Activated CD4-positive, alpha-beta memory T cell treated with anti-CD3 and anti-CD28 coated beads, Interleukin-2, amount 10 ng/mL, durations not matched to agents 7 days and 5 days (primary cell): Measurements from ENCODE around the gene RAB5B. TPM values are rescaled to one million over a fixed set of nuclear protein-coding genes. Genes with fewer than 3 reads are reported as not detected.
"Not testable (repeated sequence)": the region's sequence is repeated elsewhere in the genome, so short reads cannot be mapped to it uniquely, and the experiment has no call there.

Source experiments
- CTCF ChIA-PET: fragments of 350-600 bp; sonication (Branson Sonifier 250); formaldehyde crosslinking; loops from one replicate; lab custom pipeline; 2021; ENCODE audit warnings: antibody characterized with exemption, inconsistent platforms; lab: Charles Lee
- POLR2A ChIA-PET: fragments of 350-600 bp; sonication (Branson Sonifier 250); formaldehyde crosslinking; loops from one replicate; lab custom pipeline; 2021; ENCODE audit warnings: antibody characterized with exemption; lab: Charles Lee
- DNase-seq: peaks from one replicate; pipeline ENCODE4 v3.0.0-alpha.2; 2020
- H3K27ac Mint-ChIP-seq: one replicate; pipeline ENCODE4 v1.8.0; 2021; ENCODE audit warnings: mild to moderate bottlenecking, mixed read lengths
- H3K27me3 Mint-ChIP-seq: one replicate; pipeline ENCODE4 v1.8.0; 2021; ENCODE audit warnings: mixed read lengths
- H3K36me3 Mint-ChIP-seq: one replicate; pipeline ENCODE4 v1.8.0; 2021; ENCODE audit warnings: low read depth, mixed read lengths
- H3K4me1 Mint-ChIP-seq: one replicate; pipeline ENCODE4 v1.8.0; 2021; ENCODE audit warnings: mixed read lengths
- H3K4me3 Mint-ChIP-seq: one replicate; pipeline ENCODE4 v1.8.0; 2021; ENCODE audit warnings: mild to moderate bottlenecking, mixed read lengths
- H3K9me3 Mint-ChIP-seq: one replicate; pipeline ENCODE4 v1.8.0; 2021; ENCODE audit warnings: mixed read lengths
- total RNA-seq, 2 experiments: library from RNA; stranded (reverse); gene quantifications; one replicate each; pipeline ENCODE4 v1.2.3, GENCODE V29; 2021

RAB5B gene
- total RNA-seq, 2 experiments from 2014 or later = 70.1 to 71.5 TPM

DNA sequence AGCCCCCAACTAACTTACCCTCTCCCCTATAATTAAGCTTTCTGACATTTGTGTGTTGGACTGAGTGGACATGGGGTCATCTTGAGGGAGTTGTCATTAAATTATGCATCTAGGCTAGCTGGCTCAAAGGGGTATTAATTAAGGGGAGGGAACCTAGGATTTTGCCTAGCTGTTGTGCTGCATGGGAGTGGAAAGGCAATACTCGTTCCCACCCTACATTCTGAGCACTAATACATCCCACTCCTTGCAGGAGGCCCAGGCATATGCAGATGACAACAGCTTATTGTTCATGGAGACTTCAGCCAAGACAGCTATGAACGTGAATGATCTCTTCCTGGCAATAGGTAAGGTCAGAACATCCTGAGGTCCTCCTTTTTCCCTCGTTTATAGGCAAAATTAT, 17.2 kb downstream of the RAB5B start:
- Mint-ChIP-seq H3K36me3 (peaks cover 58% of the 10 kb centered on the region), H3K4me3 (no peak overlapping the region), H3K27me3 (no peaks in the 10 kb centered on the region), H3K9me3 (no peaks in the 10 kb centered on the region), H3K27ac (no peak overlapping the region), H3K4me1 (peaks cover 5% of the 10 kb centered on the region)
- POLR2A ChIA-PET = interaction anchor here (2.3 kb wide), 1 partner anchor 17 kb away, joined by 7 read pairs; the partner anchor contains the start of gene RAB5B
- CTCF ChIA-PET = interaction anchor here (1.2 to 3.4 kb wide), 3 partner anchors 17 to 56 kb away, joined by 4 to 14 read pairs (median 5); partner anchors contain the start of gene RAB5B
- DNase-seq = no peak

DNA sequence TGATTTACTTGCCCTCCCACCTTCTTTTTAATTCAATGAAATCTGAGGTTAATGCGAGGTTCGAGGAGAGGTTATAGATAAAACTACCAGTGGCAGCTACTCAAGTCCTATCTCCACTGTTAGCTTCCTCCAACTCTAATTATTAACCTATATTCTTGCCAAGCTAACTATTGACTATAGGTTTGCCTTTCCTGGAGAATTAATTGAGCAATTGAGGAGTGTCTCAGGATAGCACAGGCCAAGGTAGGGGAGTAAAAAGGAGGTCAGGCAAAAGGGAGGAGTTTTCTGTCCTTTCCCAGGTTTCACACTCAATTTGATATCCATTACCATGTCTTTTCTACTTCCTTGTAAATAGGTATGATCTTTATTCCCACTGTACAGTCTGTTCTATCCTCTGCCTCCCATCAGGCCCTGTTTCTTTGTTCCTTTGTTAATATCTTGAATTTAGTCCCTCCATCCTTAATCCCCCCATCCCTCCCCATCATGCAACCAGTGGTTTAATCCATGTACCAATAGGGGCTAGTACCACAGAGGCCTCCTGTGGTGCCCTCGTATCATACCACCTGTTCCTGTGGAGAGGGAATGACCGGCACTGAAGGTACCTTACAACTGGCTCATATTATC, 19.5 kb downstream of the RAB5B start:
- H3K27ac Mint-ChIP-seq = no peak overlapping the region
- POLR2A ChIA-PET = interaction anchor here (1.0 to 2.3 kb wide), 3 partner anchors 9 to 20 kb away, joined by 3 to 7 read pairs (median 3); partner anchors contain the start of gene RAB5B

DNA sequence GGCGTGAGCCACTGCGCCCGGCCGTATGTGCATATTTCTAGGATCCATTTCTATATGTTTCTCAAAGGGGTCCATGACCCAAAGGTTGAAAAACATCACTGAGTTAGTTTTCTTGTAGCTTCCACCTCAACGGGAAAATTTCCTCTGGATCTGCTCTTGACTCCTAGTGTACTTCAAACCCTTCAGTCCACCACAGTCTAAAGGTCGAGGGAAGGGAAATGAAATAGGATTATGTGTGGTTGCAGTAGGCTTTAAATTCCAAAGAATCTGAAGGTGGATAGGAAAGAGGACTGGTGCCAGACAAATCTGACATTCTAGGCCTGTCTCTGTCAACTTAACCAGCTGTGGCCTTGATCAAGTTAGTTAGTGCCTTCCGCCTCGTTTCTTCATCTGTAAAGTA, 21.5 kb downstream of the RAB5B start:
- peaks cover 44% of the 10 kb centered on the region for H3K36me3 Mint-ChIP-seq
- H3K27me3 Mint-ChIP-seq = no peaks in the 10 kb centered on the region
- peaks cover 38% of the 10 kb centered on the region for H3K4me1 Mint-ChIP-seq
- ChIA-PET POLR2A (interaction anchor here (0.9 to 2.5 kb wide), 9 partner anchors 9 to 122 kb away, joined by 3 to 17 read pairs (median 7); partner anchors contain the start of genes IKZF4, RAB5B and ZC3H10), CTCF (interaction anchor here (0.6 to 5.6 kb wide), 35 partner anchors 9 to 1282 kb away, joined by 3 to 98 read pairs (median 6); partner anchors contain the start of genes BLOC1S1, IKZF4, ORMDL2 and PA2G4)
- no peaks in the 10 kb centered on the region for H3K9me3 Mint-ChIP-seq
- no peak for DNase-seq
- H3K27ac Mint-ChIP-seq = no peak overlapping the region
- H3K4me3 Mint-ChIP-seq = no peak overlapping the region

More for the DNA sequence above, 19.5 kb downstream of the RAB5B start:
- Mint-ChIP-seq H3K27me3 (no peaks in the 10 kb centered on the region), H3K9me3 (no peaks in the 10 kb centered on the region), H3K4me1 (peaks cover 26% of the 10 kb centered on the region), H3K4me3 (no peak overlapping the region), H3K36me3 (peaks cover 52% of the 10 kb centered on the region)
- CTCF ChIA-PET = interaction anchor here (0.9 to 4.3 kb wide), 6 partner anchors 8 to 46 kb away, joined by 3 to 61 read pairs (median 6); partner anchors contain the start of gene RAB5B
- no peak for DNase-seq

DNA sequence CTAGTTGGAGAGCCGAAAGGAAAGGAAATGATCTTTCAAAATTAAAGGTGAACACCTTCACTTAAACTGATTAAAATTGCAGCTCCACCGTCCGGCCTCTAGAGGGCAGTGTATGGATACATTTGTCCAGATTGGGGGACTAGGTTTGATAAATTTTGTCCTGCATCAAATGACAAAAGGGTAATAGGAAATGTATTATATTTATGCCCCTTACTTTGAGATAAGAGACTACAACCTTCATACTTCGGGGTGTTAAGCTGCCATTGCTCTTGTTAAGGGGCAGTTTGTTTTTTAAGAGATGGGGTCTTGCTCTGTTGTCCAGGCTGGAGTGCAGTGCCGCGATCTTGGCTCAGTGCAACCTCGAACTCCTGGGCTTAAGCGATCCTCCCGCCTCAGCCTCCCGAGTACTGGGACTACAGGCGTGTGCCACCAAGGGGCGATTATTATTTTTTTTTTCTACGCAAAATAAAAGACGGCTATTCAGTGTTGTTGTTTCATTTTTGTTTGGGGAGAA, 22.4 kb downstream of the RAB5B start:
- H3K9me3 Mint-ChIP-seq = no peaks in the 10 kb centered on the region
- no peak overlapping the region for H3K27ac Mint-ChIP-seq
- H3K36me3 Mint-ChIP-seq = peaks cover 35% of the 10 kb centered on the region
- H3K27me3 Mint-ChIP-seq = no peaks in the 10 kb centered on the region
- ChIA-PET POLR2A (interaction anchor here (0.6 to 2.5 kb wide), 16 partner anchors 10 to 258 kb away, joined by 3 to 17 read pairs (median 4); partner anchors contain the start of genes IKZF4, RAB5B and ZC3H10), CTCF (interaction anchor here (0.6 to 5.6 kb wide), 39 partner anchors 10 to 288 kb away, joined by 3 to 98 read pairs (median 5); partner anchors contain the start of genes BLOC1S1, IKZF4, ORMDL2 and PA2G4)
- peaks cover 38% of the 10 kb centered on the region for H3K4me1 Mint-ChIP-seq
- DNase-seq = peak; percentile 71
- peak overlapping the region; percentile 66 for H3K4me3 Mint-ChIP-seq

DNA sequence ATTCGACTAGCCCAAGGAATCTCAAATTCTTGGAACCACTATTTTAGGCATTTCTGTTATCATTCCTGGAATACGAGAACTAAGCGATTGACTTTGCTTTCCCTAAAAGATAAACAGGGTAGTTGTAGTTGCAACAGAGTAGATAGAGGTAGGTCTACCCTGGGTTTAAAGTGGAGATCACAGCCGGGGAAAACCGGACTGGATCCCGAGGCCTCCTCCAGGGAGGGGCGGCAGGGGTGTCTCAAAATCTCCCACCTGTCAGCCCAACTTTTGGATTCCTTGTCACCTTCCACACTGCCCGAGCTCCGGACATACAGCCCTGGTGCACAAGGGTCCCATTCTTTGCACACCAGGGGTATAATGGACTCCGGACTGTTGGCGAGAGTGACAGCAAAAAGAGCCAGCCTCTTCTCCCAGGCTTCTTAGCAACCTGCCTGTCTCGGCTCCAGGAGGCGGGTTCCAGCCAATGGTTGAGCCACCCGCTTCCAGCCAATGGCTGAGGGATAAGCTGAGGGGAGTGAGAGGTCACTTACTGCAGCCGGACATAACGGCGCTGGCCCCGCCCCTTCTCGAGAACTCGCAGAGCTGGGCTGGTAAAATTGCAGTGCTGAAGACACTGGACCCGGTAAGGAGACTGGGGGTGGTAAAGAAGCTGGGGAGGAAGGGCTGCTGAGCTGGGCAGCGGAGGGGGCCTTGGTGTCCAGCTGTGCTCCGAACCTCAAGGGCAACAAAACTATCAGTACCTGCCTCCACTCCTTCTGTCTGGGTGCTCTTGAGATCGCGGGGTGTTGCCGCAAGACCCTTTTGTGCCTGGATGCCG, 23.0 kb downstream of the RAB5B start, which contains the start of gene SUOX:
Gene SUOX, plus strand, starts transcription at position 562 of the 820 bp plus-strand sequence. CDS start 4,946 bp downstream, outside the sequence.
- no peak within 1 kb of the TSS for H3K27ac Mint-ChIP-seq
- H3K27me3 Mint-ChIP-seq = no peaks in the 10 kb centered on the region
- H3K4me3 Mint-ChIP-seq = peak within 1 kb of the TSS; percentile 66
- ChIA-PET CTCF (interaction anchor here (0.8 to 5.6 kb wide), 25 partner anchors 11 to 259 kb away, joined by 3 to 98 read pairs (median 8); partner anchors contain the start of genes IKZF4, RAB5B, RNF41 and RPL41), POLR2A (interaction anchor here (0.7 to 2.5 kb wide), 15 partner anchors 14 to 258 kb away, joined by 3 to 17 read pairs (median 3); partner anchors contain the start of genes RAB5B and ZC3H10)
- H3K9me3 Mint-ChIP-seq = no peaks in the 10 kb centered on the region
- peak; percentile 46 for DNase-seq
- peaks cover 38% of the 10 kb centered on the region for H3K4me1 Mint-ChIP-seq
- peaks cover 28% of the 10 kb centered on the region for H3K36me3 Mint-ChIP-seq

DNA sequence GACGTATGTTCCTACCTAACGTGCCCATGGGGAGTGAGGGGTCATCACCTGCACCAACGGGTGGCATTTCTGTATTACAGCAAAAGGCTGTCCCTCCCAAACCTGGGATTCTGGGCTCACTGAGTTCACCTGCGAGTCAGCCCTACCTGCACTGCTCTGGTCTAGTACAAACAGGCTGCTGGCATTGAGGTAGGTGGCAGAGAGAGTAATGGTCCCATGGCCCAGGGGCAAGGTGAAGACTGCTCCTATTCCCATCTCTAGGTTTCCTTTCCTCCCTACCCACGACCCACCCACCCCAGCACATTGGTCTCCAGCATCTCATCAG, 23.6 kb downstream of the RAB5B start:
- CTCF ChIA-PET = interaction anchor here (0.8 to 5.6 kb wide), 16 partner anchors 10 to 259 kb away, joined by 3 to 98 read pairs (median 9); partner anchors contain the start of genes IKZF4, RAB5B, RNF41 and RPL41
- POLR2A ChIA-PET = interaction anchor here (0.7 to 2.5 kb wide), 8 partner anchors 15 to 259 kb away, joined by 3 to 17 read pairs (median 4); partner anchors contain the start of gene RAB5B
- Mint-ChIP-seq H3K4me1 (peaks cover 38% of the 10 kb centered on the region), H3K4me3 (peak overlapping the region; percentile 66), H3K27ac (no peak overlapping the region), H3K27me3 (no peaks in the 10 kb centered on the region), H3K36me3 (peaks cover 27% of the 10 kb centered on the region), H3K9me3 (no peaks in the 10 kb centered on the region)
- DNase-seq = no peak

DNA sequence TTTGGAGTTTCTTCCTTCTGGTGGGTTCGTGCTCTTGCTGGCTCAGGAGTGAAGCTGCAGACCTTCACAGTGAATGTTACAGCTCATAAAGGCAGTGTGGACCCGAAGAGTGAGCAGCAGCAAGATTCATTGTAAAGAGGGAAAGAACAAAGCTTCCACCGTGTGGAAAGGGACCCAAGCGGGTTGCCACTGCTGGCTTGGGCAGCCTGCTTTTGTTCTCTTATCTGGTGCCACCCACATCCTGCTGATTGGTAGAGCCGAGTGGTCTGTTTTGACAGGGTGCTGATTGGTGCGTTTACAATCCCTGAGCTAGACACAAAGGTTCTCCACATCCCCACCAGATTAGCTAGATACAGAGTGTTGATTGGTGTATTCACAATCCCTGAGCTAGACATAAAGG, 25.6 kb downstream of the RAB5B start:
- peaks cover 36% of the 10 kb centered on the region for H3K4me1 Mint-ChIP-seq
- peaks cover 19% of the 10 kb centered on the region for H3K36me3 Mint-ChIP-seq
- DNase-seq = peak; percentile 34
- not testable (repeated sequence) for H3K27me3 Mint-ChIP-seq, H3K4me3 Mint-ChIP-seq, H3K9me3 Mint-ChIP-seq
- ChIA-PET CTCF (interaction anchor here (0.7 to 5.6 kb wide), 5 partner anchors 22 to 261 kb away, joined by 3 to 98 read pairs (median 6); partner anchors contain the start of gene IKZF4), POLR2A (interaction anchor here (0.7 to 1.4 kb wide), 3 partner anchors 10 to 128 kb away, joined by 3 to 4 read pairs (median 3); partner anchors contain the start of gene ESYT1)
- peak overlapping the region; percentile 58 for H3K27ac Mint-ChIP-seq

DNA sequence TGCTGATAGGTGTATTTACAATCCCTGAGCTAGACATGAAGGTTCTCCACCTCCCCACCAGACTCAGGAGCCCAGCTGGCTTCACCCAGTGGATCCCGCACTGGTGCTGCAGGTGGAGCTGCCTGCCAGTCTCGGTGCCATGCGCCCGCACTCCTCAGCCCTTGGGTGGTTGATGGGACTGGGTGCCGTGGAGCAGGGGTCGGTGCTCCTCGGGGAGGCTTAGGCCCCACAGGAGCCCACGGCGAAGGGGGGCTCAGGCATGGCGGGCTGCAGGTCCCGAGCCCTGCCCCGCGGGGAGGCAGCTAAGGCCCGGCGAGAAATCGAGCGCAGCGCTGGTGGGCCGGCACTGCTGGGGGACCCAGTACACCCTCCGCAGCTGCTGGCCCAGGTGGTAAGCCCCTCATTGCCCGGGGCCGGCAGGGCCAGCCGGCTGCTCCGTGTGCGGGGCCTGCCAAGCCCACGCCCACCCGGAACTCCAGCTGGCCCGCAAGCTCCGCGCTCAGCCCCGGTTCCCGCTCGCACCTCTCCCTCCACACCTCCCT, 26.2 kb downstream of the RAB5B start:
- not testable (repeated sequence) for H3K4me3 Mint-ChIP-seq
- peaks cover 36% of the 10 kb centered on the region for H3K4me1 Mint-ChIP-seq
- POLR2A ChIA-PET = interaction anchor here (0.6 to 1.4 kb wide), 3 partner anchors 9 to 128 kb away, joined by 3 to 4 read pairs (median 3); partner anchors contain the start of genes ESYT1 and PMEL

DNA sequence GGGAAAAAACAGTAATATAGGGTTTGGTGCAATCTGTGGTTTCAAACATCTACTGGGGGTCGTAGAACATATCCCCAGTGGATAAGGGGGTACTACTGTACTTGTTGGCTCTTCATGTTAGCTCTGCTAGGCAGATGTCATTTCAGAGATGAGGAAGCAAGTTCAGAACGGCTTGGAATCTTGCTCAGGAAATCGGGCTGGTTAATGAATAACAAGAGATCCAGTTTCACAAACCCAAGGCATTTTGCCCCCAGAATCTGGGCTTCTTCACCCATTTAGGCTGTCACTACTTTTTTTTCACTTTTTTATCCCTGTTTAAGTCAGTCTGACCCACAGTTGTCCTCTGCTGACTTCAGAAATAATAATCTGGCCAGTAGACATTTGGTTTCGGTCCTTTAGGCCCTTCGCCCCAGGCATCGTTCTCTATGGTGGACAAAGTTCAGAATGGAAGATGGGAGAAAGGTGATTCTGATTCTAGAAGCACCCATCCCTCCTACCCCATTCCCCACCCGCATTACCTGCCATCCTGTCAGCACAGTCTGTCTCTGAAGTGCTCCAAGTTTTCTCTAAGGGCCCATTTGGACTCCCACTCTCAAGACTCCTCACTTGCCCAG, 27.7 kb downstream of the RAB5B start:
- Mint-ChIP-seq H3K9me3 (no peaks in the 10 kb centered on the region), H3K4me1 (peaks cover 36% of the 10 kb centered on the region), H3K4me3 (no peak overlapping the region), H3K36me3 (peaks cover 17% of the 10 kb centered on the region), H3K27ac (no peak overlapping the region), H3K27me3 (no peaks in the 10 kb centered on the region)
- ChIA-PET POLR2A (no interaction called here), CTCF (no interaction called here)
- no peak for DNase-seq

More for the DNA sequence above, 26.2 kb downstream of the RAB5B start:
- H3K27me3 Mint-ChIP-seq, H3K9me3 Mint-ChIP-seq, DNase-seq: not testable (repeated sequence)
- H3K27ac Mint-ChIP-seq = peak overlapping the region; percentile 58
- CTCF ChIA-PET = interaction anchor here (0.7 to 5.6 kb wide), 3 partner anchors 28 to 262 kb away, joined by 3 to 98 read pairs (median 6); no protein-coding TSS in a partner anchor
- H3K36me3 Mint-ChIP-seq = peaks cover 21% of the 10 kb centered on the region

DNA sequence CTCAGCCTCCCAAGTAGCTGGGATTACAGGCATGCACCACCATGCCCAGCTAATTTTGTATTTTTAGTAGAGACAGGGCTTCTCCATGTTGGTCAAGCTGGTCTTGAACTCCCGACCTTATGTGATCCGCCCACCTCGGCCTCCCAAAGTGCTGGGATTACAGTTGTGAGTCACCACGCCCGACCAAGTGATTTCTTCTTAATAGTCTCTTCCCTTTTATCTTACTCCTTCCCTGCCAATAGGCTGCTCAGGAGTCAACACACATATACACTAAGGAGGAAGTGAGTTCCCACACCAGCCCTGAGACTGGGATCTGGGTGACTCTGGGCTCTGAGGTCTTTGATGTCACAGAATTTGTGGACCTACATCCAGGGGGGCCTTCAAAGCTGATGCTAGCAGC, 29.5 kb downstream of the RAB5B start:
- DNase-seq, POLR2A ChIA-PET: not testable (repeated sequence)

DNA sequence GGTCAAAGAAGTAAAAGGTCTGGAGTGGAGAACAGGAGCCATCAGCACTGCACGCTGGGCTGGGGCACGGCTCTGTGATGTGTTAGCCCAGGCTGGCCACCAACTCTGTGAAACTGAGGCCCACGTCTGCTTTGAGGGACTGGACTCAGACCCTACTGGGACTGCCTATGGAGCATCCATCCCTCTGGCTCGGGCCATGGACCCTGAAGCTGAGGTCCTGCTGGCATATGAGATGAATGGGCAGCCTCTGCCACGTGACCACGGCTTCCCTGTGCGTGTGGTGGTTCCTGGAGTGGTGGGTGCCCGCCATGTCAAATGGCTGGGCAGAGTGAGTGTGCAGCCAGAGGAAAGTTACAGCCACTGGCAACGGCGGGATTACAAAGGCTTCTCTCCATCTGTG, 30.3 kb downstream of the RAB5B start:
- H3K9me3 Mint-ChIP-seq = no peaks in the 10 kb centered on the region
- H3K27me3 Mint-ChIP-seq = no peaks in the 10 kb centered on the region
- peaks cover 16% of the 10 kb centered on the region for H3K36me3 Mint-ChIP-seq
- no peak for DNase-seq
- no peak overlapping the region for H3K4me3 Mint-ChIP-seq
- H3K4me1 Mint-ChIP-seq = peaks cover 30% of the 10 kb centered on the region
- ChIA-PET CTCF (no interaction called here), POLR2A (no interaction called here)
- no peak overlapping the region for H3K27ac Mint-ChIP-seq

More for the DNA sequence above, 29.5 kb downstream of the RAB5B start:
- CTCF ChIA-PET, H3K4me3 Mint-ChIP-seq, H3K27ac Mint-ChIP-seq, H3K27me3 Mint-ChIP-seq, H3K9me3 Mint-ChIP-seq: not testable (repeated sequence)
- Mint-ChIP-seq H3K4me1 (peaks cover 31% of the 10 kb centered on the region), H3K36me3 (peaks cover 17% of the 10 kb centered on the region)
